ENCODE results near the gene COL11A1. TPM values are rescaled to one million over a fixed set of nuclear protein-coding genes. Genes with fewer than 3 reads are reported as not detected.

The COL11A1 gene
- total and polyA plus RNA-seq, 2 of the 13 experiments (the other 11 are each of a cell fraction or from before 2014, with no cell fraction given), result not detected

DNA sequence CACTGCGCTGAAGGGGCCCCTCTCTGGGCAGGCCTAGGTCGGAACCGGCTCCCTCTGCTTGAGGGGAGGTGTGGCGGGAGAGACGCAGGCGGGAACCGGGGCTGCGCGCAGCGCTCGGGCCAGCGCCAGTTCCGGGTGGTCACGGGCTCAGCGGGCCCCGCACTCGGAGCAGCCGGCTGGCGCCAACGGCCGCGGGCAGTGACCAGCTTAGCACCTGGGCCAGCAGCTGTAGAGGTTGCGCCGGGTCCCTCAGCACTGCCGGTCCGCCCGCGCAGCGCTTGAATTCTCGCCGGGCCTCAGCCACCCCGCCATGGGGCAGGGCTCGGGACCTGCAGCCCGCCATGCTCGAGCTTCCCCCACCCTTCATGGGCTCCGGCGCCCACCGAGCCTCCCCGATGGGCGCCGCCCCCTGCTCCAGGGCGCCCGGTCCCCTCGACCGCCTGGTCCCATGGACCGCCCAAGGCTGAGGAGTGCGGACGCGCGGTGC lies 254.6 kb downstream of the COL11A1 start:
- H3K27ac ChIP-seq (ENCODE audit: extremely low read length, insufficient read depth, low read length), result no peak overlapping the region
- no peak for DNase-seq (ENCODE audit: low spot score)
- no peaks in the 10 kb centered on the region for H3K4me1 ChIP-seq (ENCODE audit: insufficient read depth, low read length)
- intact Hi-C loops (cut with micrococcal nuclease; ENCODE audit: unreplicated experiment), result no loop called here
- H3K9ac ChIP-seq (ENCODE audit: insufficient read depth, low read depth, low read length), result no peak overlapping the region
- no peak overlapping the region for H2AFZ ChIP-seq (ENCODE audit: low read length)
- POLR2A ChIA-PET, result no interaction called here
- H3K36me3 ChIP-seq (replicated peaks in 1 of 2; ENCODE audit: control insufficient read depth in 1 of 2, insufficient read depth in 2 of 2, low read length in 2 of 2), result no peaks in the 10 kb centered on the region
- CTCF ChIA-PET (ENCODE audit: low intra/inter-chr PET ratio, low total read pairs), result no interaction called here
- peaks cover 42% of the 10 kb centered on the region for H3K9me3 ChIP-seq (ENCODE audit: low read length)
- no peak for FAIRE-seq
- in situ Hi-C loops (cut with HindIII; ENCODE audit: extremely low pct_ligation_motif_present, low pct_unique_long_range_greater_than_20kb), result no loop called here
- no TSS peak for BruUV-seq (replicated peaks)
- no peaks in the 10 kb centered on the region for H4K20me1 ChIP-seq (ENCODE audit: insufficient read depth, low read length)
- no peak for ATAC-seq
- H3K4me3 ChIP-seq (replicated peaks in 1 of 3; ENCODE audit: insufficient read depth in 1 of 3, low read depth in 2 of 3, low read length in 3 of 3), result no peak overlapping the region
- 74% methylated on average over 15 of the region's 50 CpGs for WGBS (ENCODE audit: low lambda C conversion rate)
- H3K79me2 ChIP-seq (ENCODE audit: insufficient read depth, low read length), result no peaks in the 10 kb centered on the region
- no peaks in the 10 kb centered on the region for H3K27me3 ChIP-seq (ENCODE audit: control insufficient read depth in 1 of 2, insufficient read depth in 2 of 2, low read length in 2 of 2)
- no peak overlapping the region for H3K4me2 ChIP-seq (ENCODE audit: low read depth, low read length)
- TF ChIP-seq, protein P1, sequence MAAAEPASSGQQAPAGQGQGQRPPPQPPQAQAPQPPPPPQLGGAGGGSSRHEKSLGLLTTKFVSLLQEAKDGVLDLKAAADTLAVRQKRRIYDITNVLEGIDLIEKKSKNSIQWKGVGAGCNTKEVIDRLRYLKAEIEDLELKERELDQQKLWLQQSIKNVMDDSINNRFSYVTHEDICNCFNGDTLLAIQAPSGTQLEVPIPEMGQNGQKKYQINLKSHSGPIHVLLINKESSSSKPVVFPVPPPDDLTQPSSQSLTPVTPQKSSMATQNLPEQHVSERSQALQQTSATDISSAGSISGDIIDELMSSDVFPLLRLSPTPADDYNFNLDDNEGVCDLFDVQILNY (CRISPR knock-in tag; conservative IDR thresholded peaks at IDR 0.05), result no peak
- no peak for TF ChIP-seq ZNF766 (CRISPR knock-in tag; IDR thresholded peaks at IDR 0.05; ENCODE audit: borderline replicate concordance)
- no peak for TF ChIP-seq ZNF251 (CRISPR knock-in tag; IDR thresholded peaks at IDR 0.05)
- TF ChIP-seq, protein P2, sequence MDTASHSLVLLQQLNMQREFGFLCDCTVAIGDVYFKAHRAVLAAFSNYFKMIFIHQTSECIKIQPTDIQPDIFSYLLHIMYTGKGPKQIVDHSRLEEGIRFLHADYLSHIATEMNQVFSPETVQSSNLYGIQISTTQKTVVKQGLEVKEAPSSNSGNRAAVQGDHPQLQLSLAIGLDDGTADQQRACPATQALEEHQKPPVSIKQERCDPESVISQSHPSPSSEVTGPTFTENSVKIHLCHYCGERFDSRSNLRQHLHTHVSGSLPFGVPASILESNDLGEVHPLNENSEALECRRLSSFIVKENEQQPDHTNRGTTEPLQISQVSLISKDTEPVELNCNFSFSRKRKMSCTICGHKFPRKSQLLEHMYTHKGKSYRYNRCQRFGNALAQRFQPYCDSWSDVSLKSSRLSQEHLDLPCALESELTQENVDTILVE (CRISPR knock-in tag; IDR thresholded peaks at IDR 0.05), result no peak
- no peak for TF ChIP-seq WIZ (CRISPR knock-in tag; IDR thresholded peaks at IDR 0.05)
- TF ChIP-seq ZNF354B (CRISPR knock-in tag; IDR thresholded peaks at IDR 0.05), result no peak
- no peak for TF ChIP-seq ZNF224 (CRISPR knock-in tag; IDR thresholded peaks at IDR 0.05)
- no peak for TF ChIP-seq GABPA (IDR thresholded peaks at IDR 0.05; ENCODE audit: low read depth, low read length)
- no peak for TF ChIP-seq GABPA (CRISPR knock-in tag; IDR thresholded peaks at IDR 0.05; ENCODE audit: low read depth)
- TF ChIP-seq, protein P3, sequence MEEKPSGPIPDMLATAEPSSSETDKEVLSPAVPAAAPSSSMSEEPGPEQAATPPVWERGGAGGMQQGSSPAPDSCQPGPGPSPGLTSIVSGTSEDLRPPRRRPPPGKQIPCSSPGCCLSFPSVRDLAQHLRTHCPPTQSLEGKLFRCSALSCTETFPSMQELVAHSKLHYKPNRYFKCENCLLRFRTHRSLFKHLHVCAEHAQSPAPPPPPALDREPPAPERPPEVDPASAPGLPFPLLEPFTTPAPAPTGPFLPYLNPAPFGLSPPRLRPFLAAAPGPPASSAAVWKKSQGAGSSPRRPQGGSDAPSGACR (CRISPR knock-in tag; IDR thresholded peaks at IDR 0.05), result no peak
- TF ChIP-seq ARID2 (CRISPR knock-in tag; IDR thresholded peaks at IDR 0.05; ENCODE audit: borderline replicate concordance), result no peak
- TF ChIP-seq ZNF30 (CRISPR knock-in tag; IDR thresholded peaks at IDR 0.05), result no peak
- TF ChIP-seq, protein P4, sequence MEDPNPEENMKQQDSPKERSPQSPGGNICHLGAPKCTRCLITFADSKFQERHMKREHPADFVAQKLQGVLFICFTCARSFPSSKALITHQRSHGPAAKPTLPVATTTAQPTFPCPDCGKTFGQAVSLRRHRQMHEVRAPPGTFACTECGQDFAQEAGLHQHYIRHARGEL (CRISPR knock-in tag; IDR thresholded peaks at IDR 0.05), result no peak
- no peak for TF ChIP-seq PLRG1 (conservative IDR thresholded peaks at IDR 0.05)
- TF ChIP-seq, protein P5, sequence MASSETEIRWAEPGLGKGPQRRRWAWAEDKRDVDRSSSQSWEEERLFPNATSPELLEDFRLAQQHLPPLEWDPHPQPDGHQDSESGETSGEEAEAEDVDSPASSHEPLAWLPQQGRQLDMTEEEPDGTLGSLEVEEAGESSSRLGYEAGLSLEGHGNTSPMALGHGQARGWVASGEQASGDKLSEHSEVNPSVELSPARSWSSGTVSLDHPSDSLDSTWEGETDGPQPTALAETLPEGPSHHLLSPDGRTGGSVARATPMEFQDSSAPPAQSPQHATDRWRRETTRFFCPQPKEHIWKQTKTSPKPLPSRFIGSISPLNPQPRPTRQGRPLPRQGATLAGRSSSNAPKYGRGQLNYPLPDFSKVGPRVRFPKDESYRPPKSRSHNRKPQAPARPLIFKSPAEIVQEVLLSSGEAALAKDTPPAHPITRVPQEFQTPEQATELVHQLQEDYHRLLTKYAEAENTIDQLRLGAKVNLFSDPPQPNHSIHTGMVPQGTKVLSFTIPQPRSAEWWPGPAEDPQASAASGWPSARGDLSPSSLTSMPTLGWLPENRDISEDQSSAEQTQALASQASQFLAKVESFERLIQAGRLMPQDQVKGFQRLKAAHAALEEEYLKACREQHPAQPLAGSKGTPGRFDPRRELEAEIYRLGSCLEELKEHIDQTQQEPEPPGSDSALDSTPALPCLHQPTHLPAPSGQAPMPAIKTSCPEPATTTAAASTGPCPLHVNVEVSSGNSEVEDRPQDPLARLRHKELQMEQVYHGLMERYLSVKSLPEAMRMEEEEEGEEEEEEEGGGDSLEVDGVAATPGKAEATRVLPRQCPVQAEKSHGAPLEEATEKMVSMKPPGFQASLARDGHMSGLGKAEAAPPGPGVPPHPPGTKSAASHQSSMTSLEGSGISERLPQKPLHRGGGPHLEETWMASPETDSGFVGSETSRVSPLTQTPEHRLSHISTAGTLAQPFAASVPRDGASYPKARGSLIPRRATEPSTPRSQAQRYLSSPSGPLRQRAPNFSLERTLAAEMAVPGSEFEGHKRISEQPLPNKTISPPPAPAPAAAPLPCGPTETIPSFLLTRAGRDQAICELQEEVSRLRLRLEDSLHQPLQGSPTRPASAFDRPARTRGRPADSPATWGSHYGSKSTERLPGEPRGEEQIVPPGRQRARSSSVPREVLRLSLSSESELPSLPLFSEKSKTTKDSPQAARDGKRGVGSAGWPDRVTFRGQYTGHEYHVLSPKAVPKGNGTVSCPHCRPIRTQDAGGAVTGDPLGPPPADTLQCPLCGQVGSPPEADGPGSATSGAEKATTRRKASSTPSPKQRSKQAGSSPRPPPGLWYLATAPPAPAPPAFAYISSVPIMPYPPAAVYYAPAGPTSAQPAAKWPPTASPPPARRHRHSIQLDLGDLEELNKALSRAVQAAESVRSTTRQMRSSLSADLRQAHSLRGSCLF (CRISPR knock-in tag; IDR thresholded peaks at IDR 0.05; ENCODE audit: borderline replicate concordance), result no peak
- TF ChIP-seq, protein P6, sequence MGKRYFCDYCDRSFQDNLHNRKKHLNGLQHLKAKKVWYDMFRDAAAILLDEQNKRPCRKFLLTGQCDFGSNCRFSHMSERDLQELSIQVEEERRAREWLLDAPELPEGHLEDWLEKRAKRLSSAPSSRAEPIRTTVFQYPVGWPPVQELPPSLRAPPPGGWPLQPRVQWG (CRISPR knock-in tag; IDR thresholded peaks at IDR 0.05; ENCODE audit: borderline replicate concordance, low read depth), result no peak
- no peak for TF ChIP-seq BCL6 (CRISPR knock-in tag; IDR thresholded peaks at IDR 0.05)
- TF ChIP-seq ZSCAN25 (CRISPR knock-in tag; IDR thresholded peaks at IDR 0.05), result no peak
- no peak for TF ChIP-seq AGO2 (optimal IDR thresholded peaks at IDR 0.05; ENCODE audit: low read depth, low read length)
